ENCODE measurements around the gene XPR1. TPM values are rescaled to one million over a fixed set of nuclear protein-coding genes. Genes with fewer than 3 reads are reported as not detected.

XPR1 gene
- total and polyA plus RNA-seq, 9 donors = 5.7 to 34.1 (median 17.3) TPM

DNA sequence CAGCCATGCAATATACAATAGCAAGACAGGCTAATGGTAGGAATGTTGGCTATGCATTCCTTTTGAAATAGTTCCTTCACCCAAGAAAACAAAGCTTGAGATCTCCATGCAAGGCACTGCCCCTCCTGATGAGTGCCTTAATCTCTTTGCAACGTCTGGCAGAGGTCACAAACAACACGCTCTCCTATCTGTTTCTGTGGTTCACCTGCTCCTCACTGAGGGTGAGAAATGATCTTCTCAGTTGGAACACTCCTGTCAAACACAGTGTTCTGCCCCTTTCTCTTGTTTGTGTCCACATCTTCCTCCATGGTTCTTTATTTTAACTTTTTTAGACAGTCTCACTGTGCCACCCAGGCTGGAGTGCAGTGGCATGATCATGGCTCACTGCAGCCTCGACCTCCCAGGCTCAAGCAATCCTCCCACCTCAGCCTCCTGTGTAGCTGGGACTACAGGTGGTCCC is 21.2 kb upstream of the XPR1 start:
- 74 to 83% (median 76%) methylated on average over 3 of the region's 3 CpGs for WGBS, 3 donors
- Histone ChIP-seq H3K4me1 (ENCODE audit: insufficient read depth) (no peaks in the 10 kb centered on the region), H3K9me3 (no peaks in the 10 kb centered on the region), H3K4me3 (no peak overlapping the region), H3K27me3 (no peaks in the 10 kb centered on the region), H3K36me3 (no peaks in the 10 kb centered on the region), H3K27ac (no peak overlapping the region)
- intact Hi-C loops (cut with DNase I) = no loop called here
- DNase-seq = no peak
- TF ChIP-seq EP300 (IDR thresholded peaks at IDR 0.05) (no peak), POLR2A (IDR thresholded peaks at IDR 0.05) (no peak)
- TF ChIP-seq, protein P1, sequence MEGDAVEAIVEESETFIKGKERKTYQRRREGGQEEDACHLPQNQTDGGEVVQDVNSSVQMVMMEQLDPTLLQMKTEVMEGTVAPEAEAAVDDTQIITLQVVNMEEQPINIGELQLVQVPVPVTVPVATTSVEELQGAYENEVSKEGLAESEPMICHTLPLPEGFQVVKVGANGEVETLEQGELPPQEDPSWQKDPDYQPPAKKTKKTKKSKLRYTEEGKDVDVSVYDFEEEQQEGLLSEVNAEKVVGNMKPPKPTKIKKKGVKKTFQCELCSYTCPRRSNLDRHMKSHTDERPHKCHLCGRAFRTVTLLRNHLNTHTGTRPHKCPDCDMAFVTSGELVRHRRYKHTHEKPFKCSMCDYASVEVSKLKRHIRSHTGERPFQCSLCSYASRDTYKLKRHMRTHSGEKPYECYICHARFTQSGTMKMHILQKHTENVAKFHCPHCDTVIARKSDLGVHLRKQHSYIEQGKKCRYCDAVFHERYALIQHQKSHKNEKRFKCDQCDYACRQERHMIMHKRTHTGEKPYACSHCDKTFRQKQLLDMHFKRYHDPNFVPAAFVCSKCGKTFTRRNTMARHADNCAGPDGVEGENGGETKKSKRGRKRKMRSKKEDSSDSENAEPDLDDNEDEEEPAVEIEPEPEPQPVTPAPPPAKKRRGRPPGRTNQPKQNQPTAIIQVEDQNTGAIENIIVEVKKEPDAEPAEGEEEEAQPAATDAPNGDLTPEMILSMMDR (IDR thresholded peaks at IDR 0.05) = no peak

DNA sequence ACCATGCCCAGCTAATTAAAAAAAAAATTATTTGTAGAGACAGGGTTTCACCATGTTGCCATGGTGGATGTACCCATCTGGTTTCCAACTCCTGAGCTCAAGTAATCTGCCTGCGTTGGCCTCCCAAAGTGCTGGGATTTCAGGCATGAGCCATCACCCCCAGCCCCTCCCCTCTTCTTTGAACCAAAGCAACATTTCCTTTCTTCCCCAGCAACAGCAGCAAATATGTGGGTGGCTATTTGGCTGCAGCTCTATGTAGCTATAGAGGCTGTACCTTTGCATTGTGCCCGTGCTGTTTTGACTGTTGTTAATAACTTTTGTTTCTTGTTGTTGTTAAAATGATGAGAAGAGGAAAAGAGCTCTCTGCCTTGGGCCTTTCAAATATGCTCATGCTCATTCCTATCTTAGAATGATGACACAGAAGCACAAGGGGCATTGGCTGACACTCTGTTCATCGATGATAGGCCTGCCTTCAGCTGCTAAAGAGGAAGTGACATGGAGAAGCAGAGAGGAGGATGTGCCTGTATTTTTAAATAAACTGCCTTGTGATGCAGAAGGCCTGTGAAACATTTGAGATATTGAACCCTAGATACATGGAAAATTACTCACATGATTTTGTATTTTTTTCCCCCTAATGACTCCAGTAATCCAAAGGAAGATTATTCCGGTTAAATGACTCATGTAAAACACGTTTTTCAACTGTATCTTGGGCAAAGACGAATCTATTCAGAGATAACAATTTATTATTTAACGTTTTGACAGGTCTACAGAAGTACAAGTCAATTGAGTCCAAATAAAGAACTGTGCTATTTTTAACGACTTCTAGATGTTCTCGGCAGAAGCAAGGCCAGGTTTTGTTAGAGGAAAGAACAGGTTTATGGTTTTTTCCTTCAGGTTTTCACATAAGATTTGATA is 20.5 kb upstream of the XPR1 start:
- no peak for DNase-seq
- peak overlapping the region in 1 of 2 donors; percentile 14 for H3K27ac ChIP-seq
- WGBS, 3 donors = 17 to 20% (median 18%) methylated on average over 9 of the region's 9 CpGs
- no peaks in the 10 kb centered on the region for H3K4me1 ChIP-seq (ENCODE audit: insufficient read depth)
- H3K4me3 ChIP-seq = no peak overlapping the region
- intact Hi-C loops (cut with DNase I) = no loop called here
- H3K36me3 ChIP-seq = no peaks in the 10 kb centered on the region
- no peaks in the 10 kb centered on the region for H3K27me3 ChIP-seq
- H3K9me3 ChIP-seq = no peaks in the 10 kb centered on the region
- TF ChIP-seq EP300 (IDR thresholded peaks at IDR 0.05) (no peak), POLR2A (IDR thresholded peaks at IDR 0.05) (no peak)
- TF ChIP-seq, protein P1 (IDR thresholded peaks at IDR 0.05) = no peak

GRCh38 chr1:180612632-180613031 is 19.2 kb upstream of the XPR1 start:
- DNase-seq = no peak
- 94 to 95% (median 94%) methylated on average over 1 of the region's 1 CpG for WGBS, 3 donors
- no peaks in the 10 kb centered on the region for H3K36me3 ChIP-seq
- intact Hi-C loops (cut with DNase I) = no loop called here
- no peak overlapping the region for H3K4me3 ChIP-seq
- no peaks in the 10 kb centered on the region for H3K27me3 ChIP-seq
- H3K4me1 ChIP-seq (ENCODE audit: insufficient read depth) = no peaks in the 10 kb centered on the region
- TF ChIP-seq POLR2A (IDR thresholded peaks at IDR 0.05) (no peak), EP300 (IDR thresholded peaks at IDR 0.05) (no peak)
- TF ChIP-seq, protein P1 (IDR thresholded peaks at IDR 0.05) = no peak
- no peaks in the 10 kb centered on the region for H3K9me3 ChIP-seq
- no peak overlapping the region for H3K27ac ChIP-seq

GRCh38 chr1:180614730-180615129 is 17.1 kb upstream of the XPR1 start:
- Histone ChIP-seq H3K27ac (no peak overlapping the region), H3K36me3 (no peaks in the 10 kb centered on the region), H3K27me3 (no peaks in the 10 kb centered on the region), H3K9me3 (no peaks in the 10 kb centered on the region), H3K4me1 (ENCODE audit: insufficient read depth) (no peaks in the 10 kb centered on the region), H3K4me3 (no peak overlapping the region)
- 65 to 71% (median 66%) methylated on average over 5 of the region's 5 CpGs for WGBS, 3 donors
- intact Hi-C loops (cut with DNase I) = no loop called here
- TF ChIP-seq, protein P1 (IDR thresholded peaks at IDR 0.05) = no peak
- TF ChIP-seq POLR2A (IDR thresholded peaks at IDR 0.05) = no peak
- no peak for TF ChIP-seq EP300 (IDR thresholded peaks at IDR 0.05)
- DNase-seq = no peak
